HepG2 (cell line): ENCODE measurements around the gene TK2. TPM values are rescaled to one million over a fixed set of nuclear protein-coding genes. Genes with fewer than 3 reads are reported as not detected.
"Not testable (repeated sequence)": the region's sequence is repeated elsewhere in the genome, so short reads cannot be mapped to it uniquely, and the experiment has no call there.

Source experiments
- ATAC-seq: fragments of 200-7000 bp; cut with Tn5 transposase; 3 replicates; pipeline ENCODE4 v1.9.1; 2020; ENCODE audit warnings: mild to moderate bottlenecking, moderate library complexity
- BruUV-seq: library from RNA; stranded (reverse); fragments of 400-500 nt; replicated peaks from 2 replicates; lab custom pipeline; 2021; lab: Mats Ljungman, UMichigan
- CTCF ChIA-PET: fragments of 300-600 bp; formaldehyde crosslinking; extraction: SDS; loops from one replicate; lab custom pipeline; 2021; ENCODE audit warnings: low total read pairs, inconsistent platforms, low intra/inter-chr PET ratio; lab: Yijun Ruan, JAX
- POLR2A ChIA-PET: fragments of 350-600 bp; sonication (Branson Sonifier 250); formaldehyde crosslinking; loops from one replicate; lab custom pipeline; 2020; ENCODE audit warnings: antibody characterized with exemption, inconsistent platforms; lab: Yijun Ruan, JAX
- DNase-seq: peaks from one replicate; pipeline ENCODE4 v3.0.0-alpha.2; 2015; ENCODE audit warnings: low spot score
- FAIRE-seq: peaks from 3 replicates; lab custom pipeline; 2011; peaks lifted over from hg19 to GRCh38; lab: Jason Lieb, UNC
- H2AFZ ChIP-seq: one replicate; pipeline ENCODE4 v1.6.1; 2011; ENCODE audit warnings: low read length, inconsistent platforms
- H3K27ac ChIP-seq: fragments of 300-600 bp; 3 replicates; pipeline ENCODE4 v1.8.0; 2011; ENCODE audit warnings: mixed run types, mild to moderate bottlenecking, mixed read lengths, low read length, inconsistent platforms; ENCODE audit not compliant: insufficient read depth; ENCODE audit errors: extremely low read length
- H3K27me3 ChIP-seq, 2 experiments: fragments of 200-600 bp in 1 of 2; 2 replicates in 1 of 2; 3 replicates in 1 of 2; pipeline versions ENCODE4 v1.6.0 to v1.8.0; 2011; ENCODE audit warnings: low read length in 2 of 2, mild to moderate bottlenecking in 2 of 2, moderate library complexity in 2 of 2, inconsistent platforms in 1 of 2; ENCODE audit not compliant: insufficient read depth in 2 of 2, control insufficient read depth in 1 of 2
- H3K36me3 ChIP-seq, 2 experiments: fragments of 200-600 bp in 1 of 2; replicated peaks in 1 of 2; 2 replicates in 1 of 2; 3 replicates in 1 of 2; pipeline versions ENCODE4 v1.5.1 to v1.8.0; 2011; ENCODE audit warnings: low read length in 2 of 2, inconsistent platforms in 1 of 2; ENCODE audit not compliant: insufficient read depth in 2 of 2, control insufficient read depth in 1 of 2
- H3K4me1 ChIP-seq: 2 replicates; pipeline ENCODE4 v1.5.1; 2012; ENCODE audit warnings: low read length, inconsistent platforms; ENCODE audit not compliant: insufficient read depth
- H3K4me2 ChIP-seq: 2 replicates; pipeline ENCODE4 v1.6.0; 2011; ENCODE audit warnings: low read depth, low read length, inconsistent platforms
- H3K4me3 ChIP-seq, 3 experiments: fragments of 200-600 bp in 1 of 3; sonication (generic), shearing (Covaris generic) in 1 of 3; replicated peaks in 1 of 3; 2 replicates each; pipeline ENCODE4 v1.5.1; 2011 to 2016; ENCODE audit warnings: low read length in 3 of 3, inconsistent platforms in 2 of 3, low read depth in 2 of 3, mild to moderate bottlenecking in 2 of 3, control low read depth in 1 of 3, mixed read lengths in 1 of 3; ENCODE audit not compliant: insufficient read depth in 1 of 3
- H3K79me2 ChIP-seq: one replicate; pipeline ENCODE4 v1.6.1; 2011; ENCODE audit warnings: low read length, inconsistent platforms; ENCODE audit not compliant: insufficient read depth
- H3K9ac ChIP-seq: 2 replicates; pipeline ENCODE4 v1.6.0; 2011; ENCODE audit warnings: mild to moderate bottlenecking, low read depth, low read length, inconsistent platforms; ENCODE audit not compliant: insufficient read depth
- H3K9me3 ChIP-seq: 2 replicates; pipeline ENCODE4 v1.5.1; 2012; ENCODE audit warnings: mild to moderate bottlenecking, low read length
- H4K20me1 ChIP-seq: 2 replicates; pipeline ENCODE4 v1.6.0; 2011; ENCODE audit warnings: inconsistent platforms, mild to moderate bottlenecking, low read length, moderate library complexity; ENCODE audit not compliant: insufficient read depth
- ATF7-NPFF ChIP-seq: sonication (generic); formaldehyde crosslinking; IDR thresholded peaks from 2 replicates; pipeline ENCODE4 v1.8.1; 2023; ENCODE audit warnings: mild to moderate bottlenecking, low read depth, missing genetic modification reagents, moderate library complexity
- HDAC1 ChIP-seq: sonication (generic); formaldehyde crosslinking; IDR thresholded peaks from 2 replicates; pipeline ENCODE4 v1.5.1; 2020; ENCODE audit warnings: mild to moderate bottlenecking, missing genetic modification reagents
- HNRNPL ChIP-seq: fragments of 200-400 bp; formaldehyde crosslinking; IDR thresholded peaks from 2 replicates; pipeline ENCODE4 v1.6.1; 2017; ENCODE audit warnings: mild to moderate bottlenecking, low read depth, low read length
- MED1 ChIP-seq: sonication (generic); formaldehyde crosslinking; IDR thresholded peaks from 2 replicates; pipeline ENCODE4 v1.4.0; 2020; ENCODE audit warnings: missing genetic modification reagents
- SOX13 ChIP-seq, 3 experiments: fragments of 450-650 bp in 1 of 3; sonication (generic) in 1 of 3; formaldehyde crosslinking in 1 of 3; IDR thresholded peaks in 2 of 3; conservative IDR thresholded peaks in 1 of 3; 2 replicates each; pipeline versions ENCODE4 v1.5.0 to v1.6.1; 2016 to 2020; ENCODE audit warnings: antibody characterized with exemption in 1 of 3, mild to moderate bottlenecking in 1 of 3, missing compliant biosample characterization in 1 of 3, missing genetic modification reagents in 1 of 3, moderate library complexity in 1 of 3
- SOX6 ChIP-seq, 2 experiments: fragments of 450-650 bp in 1 of 2; sonication (generic) in 1 of 2; formaldehyde crosslinking in 1 of 2; IDR thresholded peaks; 2 replicates each; pipeline versions ENCODE4 v1.4.0 to v1.6.1; 2017 to 2020; ENCODE audit warnings: antibody characterized with exemption in 1 of 2, mild to moderate bottlenecking in 1 of 2, missing genetic modification reagents in 1 of 2
- whole genome bisulfite sequencing: methylation state at CpG from one replicate; pipeline ENCODE4 v1.1.6; 2017; ENCODE audit warnings: low lambda C conversion rate; 5-methylcytosine and 5-hydroxymethylcytosine counted together
- in situ Hi-C: cut with HindIII; loops from 2 replicates; pipeline ENCODE4 v1.10.0; 2017; ENCODE audit warnings: low pct_unique_long_range_greater_than_20kb; ENCODE audit not compliant: extremely low pct_ligation_motif_present
- intact Hi-C: fragments of 100-400 bp; cut with micrococcal nuclease; formaldehyde crosslinking; loops from one replicate; pipeline ENCODE4 v1.10.0; 2022; ENCODE audit not compliant: unreplicated experiment
- polyA plus RNA-seq, 8 experiments: library from polyadenylated mRNA; depleted of rRNA in 3 of 8; stranded (reverse) in 7 of 8; unstranded in 1 of 8; fragments of >200 nt; fragmentation: Illumina TruSeq in 4 of 8; extraction: Trizol in 4 of 8; gene quantifications; 2 replicates each; pipeline versions ENCODE4 v1.2.1 to v1.2.3, GENCODE V29; 2011 to 2016; ENCODE audit warnings: low read depth in 4 of 8, missing spikeins in 1 of 8, mixed read lengths in 1 of 8; ENCODE audit not compliant: insufficient read depth in 1 of 8
- total RNA-seq, 5 experiments: library from RNA; depleted of rRNA; stranded (reverse); fragments of >200 nt; fragmentation: Illumina TruSeq; extraction: Trizol; gene quantifications; 2 replicates each; pipeline ENCODE4 v1.2.3, GENCODE V29; 2016; ENCODE audit warnings: low read depth in 1 of 5
- TF ChIP-seq, protein P1 (sequence below): sonication (generic); formaldehyde crosslinking; conservative IDR thresholded peaks from 2 replicates; pipeline ENCODE4 v1.8.0; 2022; ENCODE audit warnings: mild to moderate bottlenecking, moderate library complexity, missing genetic modification reagents
- TF ChIP-seq, protein P2 (sequence below): sonication (generic); formaldehyde crosslinking; IDR thresholded peaks from 2 replicates; pipeline ENCODE4 v1.4.0; 2020; ENCODE audit warnings: missing genetic modification reagents, mild to moderate bottlenecking, borderline replicate concordance
- TF ChIP-seq, protein P3 (sequence below): sonication (generic); formaldehyde crosslinking; IDR thresholded peaks from 2 replicates; pipeline ENCODE4 v1.5.1; 2020; ENCODE audit warnings: mild to moderate bottlenecking, missing genetic modification reagents, moderate library complexity
- TF ChIP-seq, protein P4 (sequence below): sonication (generic); formaldehyde crosslinking; conservative IDR thresholded peaks from 2 replicates; pipeline ENCODE4 v1.4.0; 2020; ENCODE audit warnings: mild to moderate bottlenecking, missing genetic modification reagents, moderate library complexity

The TK2 gene
- total and polyA plus RNA-seq, 2 of the 13 experiments (the other 11 are each of a cell fraction or from before 2014, with no cell fraction given): 18.7 to 21.0 TPM

DNA sequence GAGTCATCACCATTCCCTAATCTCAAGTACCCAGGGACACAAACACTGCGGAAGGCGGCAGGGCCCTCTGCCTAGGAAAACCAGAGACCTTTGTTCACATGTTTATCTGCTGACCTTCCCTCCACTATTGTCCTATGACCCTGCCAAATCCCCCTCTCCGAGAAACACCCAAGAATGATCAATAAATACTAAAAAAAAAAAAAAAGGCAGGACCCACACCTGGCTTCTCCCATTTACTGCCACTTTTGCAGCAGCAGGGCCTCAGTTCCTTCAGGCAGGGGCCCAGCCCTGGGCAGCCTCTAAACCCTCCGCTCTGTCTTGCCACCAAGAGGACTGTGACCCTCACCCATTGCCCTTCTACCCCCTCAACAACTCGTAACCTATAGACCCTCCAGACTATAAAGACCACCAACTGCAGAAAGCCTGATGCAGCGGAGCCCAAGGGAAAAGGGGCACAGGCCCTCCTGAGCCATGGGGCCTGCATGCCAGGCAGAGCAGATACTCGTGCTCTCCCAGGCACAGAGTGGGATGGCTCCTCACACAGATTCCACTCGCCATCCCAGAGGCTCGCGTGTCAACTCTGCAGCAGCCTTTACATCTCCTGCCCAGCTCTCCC lies 34.8 kb downstream of the TK2 start:
- peak overlapping the region; percentile 25; the same call in 1 of the 2 replicates for H3K9ac ChIP-seq
- H2AFZ ChIP-seq; H3K27me3 ChIP-seq; BruUV-seq; H3K36me3 ChIP-seq; intact Hi-C loops; H3K79me2 ChIP-seq; H3K9me3 ChIP-seq; H4K20me1 ChIP-seq; CTCF ChIA-PET; in situ Hi-C loops; DNase-seq; H3K4me3 ChIP-seq; ATAC-seq; FAIRE-seq; H3K4me2 ChIP-seq; TF ChIP-seq SOX6, SOX13 (IDR thresholded peaks at IDR 0.05): not testable (repeated sequence)
- peak overlapping the region; percentile 99 for H3K27ac ChIP-seq
- POLR2A ChIA-PET: interaction anchor here (1.2 to 1.3 kb wide), 2 partner anchors 107 to 108 kb away, joined by 3 read pairs; no protein-coding TSS in a partner anchor
- peaks cover 66% of the 10 kb centered on the region for H3K4me1 ChIP-seq
- 77% methylated on average over 10 of the region's 10 CpGs for WGBS
- TF ChIP-seq ATF7-NPFF (CRISPR knock-in tag) (0 out of 2 replicates have a peak, but pooled peaks have one; percentile 40), SOX6 (CRISPR knock-in tag; IDR thresholded peaks at IDR 0.05) (peak; percentile 20), HNRNPL (peak; percentile 48; the same call in 1 of the 2 replicates), SOX13 (CRISPR knock-in tag; conservative IDR thresholded peaks at IDR 0.05 in 1 of 2, IDR thresholded peaks at IDR 0.05 in 1 of 2) (0 out of 4 replicates have a peak, but pooled peaks of 1 of the 2 experiments have one; percentile 4), HDAC1 (0 out of 2 replicates have a peak, but pooled peaks have one; percentile 36), MED1 (CRISPR knock-in tag) (peak; percentile 34; the same call in 1 of the 2 replicates)
- TF ChIP-seq, protein P1, sequence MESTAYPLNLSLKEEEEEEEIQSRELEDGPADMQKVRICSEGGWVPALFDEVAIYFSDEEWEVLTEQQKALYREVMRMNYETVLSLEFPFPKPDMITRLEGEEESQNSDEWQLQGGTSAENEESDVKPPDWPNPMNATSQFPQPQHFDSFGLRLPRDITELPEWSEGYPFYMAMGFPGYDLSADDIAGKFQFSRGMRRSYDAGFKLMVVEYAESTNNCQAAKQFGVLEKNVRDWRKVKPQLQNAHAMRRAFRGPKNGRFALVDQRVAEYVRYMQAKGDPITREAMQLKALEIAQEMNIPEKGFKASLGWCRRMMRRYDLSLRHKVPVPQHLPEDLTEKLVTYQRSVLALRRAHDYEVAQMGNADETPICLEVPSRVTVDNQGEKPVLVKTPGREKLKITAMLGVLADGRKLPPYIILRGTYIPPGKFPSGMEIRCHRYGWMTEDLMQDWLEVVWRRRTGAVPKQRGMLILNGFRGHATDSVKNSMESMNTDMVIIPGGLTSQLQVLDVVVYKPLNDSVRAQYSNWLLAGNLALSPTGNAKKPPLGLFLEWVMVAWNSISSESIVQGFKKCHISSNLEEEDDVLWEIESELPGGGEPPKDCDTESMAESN (CRISPR knock-in tag): 0 out of 2 replicates have a peak, but pooled peaks have one; percentile 37
- TF ChIP-seq, protein P2, sequence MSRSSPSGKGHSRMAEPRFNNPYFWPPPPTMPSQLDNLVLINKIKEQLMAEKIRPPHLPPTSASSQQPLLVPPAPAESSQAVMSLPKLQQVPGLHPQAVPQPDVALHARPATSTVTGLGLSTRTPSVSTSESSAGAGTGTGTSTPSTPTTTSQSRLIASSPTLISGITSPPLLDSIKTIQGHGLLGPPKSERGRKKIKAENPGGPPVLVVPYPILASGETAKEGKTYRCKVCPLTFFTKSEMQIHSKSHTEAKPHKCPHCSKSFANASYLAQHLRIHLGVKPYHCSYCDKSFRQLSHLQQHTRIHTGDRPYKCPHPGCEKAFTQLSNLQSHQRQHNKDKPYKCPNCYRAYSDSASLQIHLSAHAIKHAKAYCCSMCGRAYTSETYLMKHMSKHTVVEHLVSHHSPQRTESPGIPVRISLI (CRISPR knock-in tag): peak; percentile 39; the same call in 1 of the 2 replicates
- TF ChIP-seq, protein P3, sequence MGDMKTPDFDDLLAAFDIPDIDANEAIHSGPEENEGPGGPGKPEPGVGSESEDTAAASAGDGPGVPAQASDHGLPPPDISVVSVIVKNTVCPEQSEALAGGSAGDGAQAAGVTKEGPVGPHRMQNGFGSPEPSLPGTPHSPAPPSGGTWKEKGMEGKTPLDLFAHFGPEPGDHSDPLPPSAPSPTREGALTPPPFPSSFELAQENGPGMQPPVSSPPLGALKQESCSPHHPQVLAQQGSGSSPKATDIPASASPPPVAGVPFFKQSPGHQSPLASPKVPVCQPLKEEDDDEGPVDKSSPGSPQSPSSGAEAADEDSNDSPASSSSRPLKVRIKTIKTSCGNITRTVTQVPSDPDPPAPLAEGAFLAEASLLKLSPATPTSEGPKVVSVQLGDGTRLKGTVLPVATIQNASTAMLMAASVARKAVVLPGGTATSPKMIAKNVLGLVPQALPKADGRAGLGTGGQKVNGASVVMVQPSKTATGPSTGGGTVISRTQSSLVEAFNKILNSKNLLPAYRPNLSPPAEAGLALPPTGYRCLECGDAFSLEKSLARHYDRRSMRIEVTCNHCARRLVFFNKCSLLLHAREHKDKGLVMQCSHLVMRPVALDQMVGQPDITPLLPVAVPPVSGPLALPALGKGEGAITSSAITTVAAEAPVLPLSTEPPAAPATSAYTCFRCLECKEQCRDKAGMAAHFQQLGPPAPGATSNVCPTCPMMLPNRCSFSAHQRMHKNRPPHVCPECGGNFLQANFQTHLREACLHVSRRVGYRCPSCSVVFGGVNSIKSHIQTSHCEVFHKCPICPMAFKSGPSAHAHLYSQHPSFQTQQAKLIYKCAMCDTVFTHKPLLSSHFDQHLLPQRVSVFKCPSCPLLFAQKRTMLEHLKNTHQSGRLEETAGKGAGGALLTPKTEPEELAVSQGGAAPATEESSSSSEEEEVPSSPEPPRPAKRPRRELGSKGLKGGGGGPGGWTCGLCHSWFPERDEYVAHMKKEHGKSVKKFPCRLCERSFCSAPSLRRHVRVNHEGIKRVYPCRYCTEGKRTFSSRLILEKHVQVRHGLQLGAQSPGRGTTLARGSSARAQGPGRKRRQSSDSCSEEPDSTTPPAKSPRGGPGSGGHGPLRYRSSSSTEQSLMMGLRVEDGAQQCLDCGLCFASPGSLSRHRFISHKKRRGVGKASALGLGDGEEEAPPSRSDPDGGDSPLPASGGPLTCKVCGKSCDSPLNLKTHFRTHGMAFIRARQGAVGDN (CRISPR knock-in tag): peak; percentile 65
- TF ChIP-seq, protein P4, sequence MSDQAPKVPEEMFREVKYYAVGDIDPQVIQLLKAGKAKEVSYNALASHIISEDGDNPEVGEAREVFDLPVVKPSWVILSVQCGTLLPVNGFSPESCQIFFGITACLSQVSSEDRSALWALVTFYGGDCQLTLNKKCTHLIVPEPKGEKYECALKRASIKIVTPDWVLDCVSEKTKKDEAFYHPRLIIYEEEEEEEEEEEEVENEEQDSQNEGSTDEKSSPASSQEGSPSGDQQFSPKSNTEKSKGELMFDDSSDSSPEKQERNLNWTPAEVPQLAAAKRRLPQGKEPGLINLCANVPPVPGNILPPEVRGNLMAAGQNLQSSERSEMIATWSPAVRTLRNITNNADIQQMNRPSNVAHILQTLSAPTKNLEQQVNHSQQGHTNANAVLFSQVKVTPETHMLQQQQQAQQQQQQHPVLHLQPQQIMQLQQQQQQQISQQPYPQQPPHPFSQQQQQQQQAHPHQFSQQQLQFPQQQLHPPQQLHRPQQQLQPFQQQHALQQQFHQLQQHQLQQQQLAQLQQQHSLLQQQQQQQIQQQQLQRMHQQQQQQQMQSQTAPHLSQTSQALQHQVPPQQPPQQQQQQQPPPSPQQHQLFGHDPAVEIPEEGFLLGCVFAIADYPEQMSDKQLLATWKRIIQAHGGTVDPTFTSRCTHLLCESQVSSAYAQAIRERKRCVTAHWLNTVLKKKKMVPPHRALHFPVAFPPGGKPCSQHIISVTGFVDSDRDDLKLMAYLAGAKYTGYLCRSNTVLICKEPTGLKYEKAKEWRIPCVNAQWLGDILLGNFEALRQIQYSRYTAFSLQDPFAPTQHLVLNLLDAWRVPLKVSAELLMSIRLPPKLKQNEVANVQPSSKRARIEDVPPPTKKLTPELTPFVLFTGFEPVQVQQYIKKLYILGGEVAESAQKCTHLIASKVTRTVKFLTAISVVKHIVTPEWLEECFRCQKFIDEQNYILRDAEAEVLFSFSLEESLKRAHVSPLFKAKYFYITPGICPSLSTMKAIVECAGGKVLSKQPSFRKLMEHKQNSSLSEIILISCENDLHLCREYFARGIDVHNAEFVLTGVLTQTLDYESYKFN (CRISPR knock-in tag): peak; percentile 66
